ENCODE results near the gene SSC5D. TPM values are rescaled to one million over a fixed set of nuclear protein-coding genes. Genes with fewer than 3 reads are reported as not detected.

SSC5D gene
- total RNA-seq, 1 donor from 2014 or later = 34.5 TPM

DNA sequence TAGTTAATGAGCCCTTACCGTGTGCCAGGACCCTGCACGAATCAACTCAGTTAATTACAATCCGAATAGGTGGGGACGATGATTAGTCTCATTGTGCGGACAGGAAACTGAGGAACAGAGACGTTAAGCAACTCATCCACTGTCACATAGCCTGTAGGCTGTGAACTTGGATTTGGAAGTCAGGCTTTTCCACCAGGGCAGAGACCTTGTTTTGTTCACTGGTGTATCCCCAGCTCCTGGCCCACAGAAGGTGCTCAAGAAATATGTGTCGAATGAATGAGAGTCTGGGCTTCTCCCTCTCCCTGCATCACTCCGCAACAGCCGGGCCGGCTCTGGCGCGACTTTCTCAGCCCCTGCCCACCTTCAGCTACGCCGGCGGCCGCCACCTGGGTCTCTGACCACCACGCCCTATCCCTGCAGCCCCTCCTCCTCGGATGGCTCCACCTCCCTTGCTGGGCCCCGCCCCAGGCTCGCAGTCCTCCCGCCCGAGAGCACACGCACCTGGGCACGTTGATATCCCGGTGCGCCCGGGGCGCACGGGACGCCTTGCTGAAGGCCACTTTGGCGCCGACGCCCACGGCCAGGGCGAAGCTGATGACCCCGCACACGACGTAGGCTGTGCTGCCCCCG lies 46.4 kb upstream of the SSC5D start:
- peaks cover 67% of the 10 kb centered on the region for H3K27me3 Mint-ChIP-seq (ENCODE audit: low read depth)
- TF ChIP-seq, protein P1, sequence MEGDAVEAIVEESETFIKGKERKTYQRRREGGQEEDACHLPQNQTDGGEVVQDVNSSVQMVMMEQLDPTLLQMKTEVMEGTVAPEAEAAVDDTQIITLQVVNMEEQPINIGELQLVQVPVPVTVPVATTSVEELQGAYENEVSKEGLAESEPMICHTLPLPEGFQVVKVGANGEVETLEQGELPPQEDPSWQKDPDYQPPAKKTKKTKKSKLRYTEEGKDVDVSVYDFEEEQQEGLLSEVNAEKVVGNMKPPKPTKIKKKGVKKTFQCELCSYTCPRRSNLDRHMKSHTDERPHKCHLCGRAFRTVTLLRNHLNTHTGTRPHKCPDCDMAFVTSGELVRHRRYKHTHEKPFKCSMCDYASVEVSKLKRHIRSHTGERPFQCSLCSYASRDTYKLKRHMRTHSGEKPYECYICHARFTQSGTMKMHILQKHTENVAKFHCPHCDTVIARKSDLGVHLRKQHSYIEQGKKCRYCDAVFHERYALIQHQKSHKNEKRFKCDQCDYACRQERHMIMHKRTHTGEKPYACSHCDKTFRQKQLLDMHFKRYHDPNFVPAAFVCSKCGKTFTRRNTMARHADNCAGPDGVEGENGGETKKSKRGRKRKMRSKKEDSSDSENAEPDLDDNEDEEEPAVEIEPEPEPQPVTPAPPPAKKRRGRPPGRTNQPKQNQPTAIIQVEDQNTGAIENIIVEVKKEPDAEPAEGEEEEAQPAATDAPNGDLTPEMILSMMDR (IDR thresholded peaks at IDR 0.05) = no peak
- H3K27ac Mint-ChIP-seq (ENCODE audit: unreplicated experiment) = no peak overlapping the region
- H3K9me3 Mint-ChIP-seq (ENCODE audit: low read depth) = peaks cover 3% of the 10 kb centered on the region
- DNase-seq (ENCODE audit: low spot score) = no peak
- no peak overlapping the region for H3K4me3 Mint-ChIP-seq (ENCODE audit: unreplicated experiment)
- H3K4me1 Mint-ChIP-seq (ENCODE audit: low read depth) = peaks cover 14% of the 10 kb centered on the region
- peaks cover 3% of the 10 kb centered on the region for H3K36me3 Mint-ChIP-seq (ENCODE audit: low read depth)

GRCh38 chr19:55442372-55442961 lies 45.8 kb upstream of the SSC5D start:
- H3K27me3 Mint-ChIP-seq (ENCODE audit: low read depth) = peaks cover 62% of the 10 kb centered on the region
- peaks cover 3% of the 10 kb centered on the region for H3K36me3 Mint-ChIP-seq (ENCODE audit: low read depth)
- TF ChIP-seq, protein P1 (IDR thresholded peaks at IDR 0.05) = no peak
- DNase-seq (ENCODE audit: low spot score) = no peak
- H3K27ac Mint-ChIP-seq (ENCODE audit: unreplicated experiment) = no peak overlapping the region
- H3K9me3 Mint-ChIP-seq (ENCODE audit: low read depth) = no peaks in the 10 kb centered on the region
- peaks cover 14% of the 10 kb centered on the region for H3K4me1 Mint-ChIP-seq (ENCODE audit: low read depth)
- H3K4me3 Mint-ChIP-seq (ENCODE audit: unreplicated experiment) = no peak overlapping the region

GRCh38 chr19:55443045-55443823 lies 45.0 kb upstream of the SSC5D start, which contains the start of gene SHISA7:
TSS of gene SHISA7 (minus strand) at chr19:55443300. CDS start at chr19:55442863, 437 bp downstream.
- peaks cover 3% of the 10 kb centered on the region for H3K36me3 Mint-ChIP-seq (ENCODE audit: low read depth)
- H3K9me3 Mint-ChIP-seq (ENCODE audit: low read depth) = no peaks in the 10 kb centered on the region
- peaks cover 14% of the 10 kb centered on the region for H3K4me1 Mint-ChIP-seq (ENCODE audit: low read depth)
- TF ChIP-seq, protein P1 (IDR thresholded peaks at IDR 0.05) = no peak
- no peak for DNase-seq (ENCODE audit: low spot score)
- peaks cover 61% of the 10 kb centered on the region for H3K27me3 Mint-ChIP-seq (ENCODE audit: low read depth)
- H3K27ac Mint-ChIP-seq (ENCODE audit: unreplicated experiment) = no peak within 1 kb of the TSS
- H3K4me3 Mint-ChIP-seq (ENCODE audit: unreplicated experiment) = no peak within 1 kb of the TSS

- Mint-ChIP-seq H3K36me3 (ENCODE audit: low read depth) (peaks cover 3% of the 10 kb centered on the region), H3K9me3 (ENCODE audit: low read depth) (no peaks in the 10 kb centered on the region), H3K4me3 (ENCODE audit: unreplicated experiment) (no peak overlapping the region), H3K4me1 (ENCODE audit: low read depth) (peaks cover 14% of the 10 kb centered on the region), H3K27ac (ENCODE audit: unreplicated experiment) (no peak overlapping the region), H3K27me3 (ENCODE audit: low read depth) (peaks cover 57% of the 10 kb centered on the region)
- TF ChIP-seq, protein P1 (IDR thresholded peaks at IDR 0.05) = no peak
- DNase-seq (ENCODE audit: low spot score) = no peak
Observed at GRCh38 chr19:55443824-55444480, 44.3 kb upstream of the SSC5D start.

GRCh38 chr19:55444646-55445045 lies 43.6 kb upstream of the SSC5D start:
- H3K4me3 Mint-ChIP-seq (ENCODE audit: unreplicated experiment) = no peak overlapping the region
- TF ChIP-seq, protein P1 (IDR thresholded peaks at IDR 0.05) = no peak
- H3K27me3 Mint-ChIP-seq (ENCODE audit: low read depth) = peaks cover 50% of the 10 kb centered on the region
- H3K36me3 Mint-ChIP-seq (ENCODE audit: low read depth) = peaks cover 3% of the 10 kb centered on the region
- H3K9me3 Mint-ChIP-seq (ENCODE audit: low read depth) = no peaks in the 10 kb centered on the region
- no peak overlapping the region for H3K27ac Mint-ChIP-seq (ENCODE audit: unreplicated experiment)
- no peak for DNase-seq (ENCODE audit: low spot score)
- peaks cover 14% of the 10 kb centered on the region for H3K4me1 Mint-ChIP-seq (ENCODE audit: low read depth)

Measured in chondrocyte (in vitro differentiated cells).